SU-DHL-6 (cell line): ENCODE measurements around the gene GALNT15.

Source experiments
- H2AFZ ChIP-seq: fragments of 200-600 bp; sonication (generic); 2 replicates; pipeline ENCODE4 v1.6.1; 2014; ENCODE audit warnings: low read depth, mild to moderate bottlenecking, moderate library complexity, mixed read lengths, antibody characterized with exemption, low read length; ENCODE audit not compliant: severe bottlenecking
- H3F3A ChIP-seq: fragments of 200-600 bp; shearing (Covaris generic); 2 replicates; pipeline ENCODE4 v1.6.0; 2016; ENCODE audit warnings: antibody characterized with exemption, mild to moderate bottlenecking; ENCODE audit not compliant: insufficient read depth
- H3K27ac ChIP-seq: fragments of 200-600 bp; sonication (generic); 2 replicates; pipeline ENCODE4 v1.5.1; 2016; ENCODE audit warnings: low read depth, mild to moderate bottlenecking, low read length, moderate library complexity, mixed read lengths
- H3K27me3 ChIP-seq: fragments of 200-600 bp; sonication (generic), shearing (Covaris generic); 2 replicates; pipeline ENCODE4 v1.6.0; 2014; ENCODE audit warnings: mild to moderate bottlenecking, low read length
- H3K36me3 ChIP-seq: fragments of 200-600 bp; sonication (generic); 2 replicates; pipeline ENCODE4 v1.6.1; 2014; ENCODE audit warnings: mild to moderate bottlenecking, low read length, mixed read lengths
- H3K4me2 ChIP-seq: fragments of 300-600, 200-600 bp; shearing (Covaris generic), sonication (generic); 2 replicates; pipeline ENCODE4 v1.6.0; 2014; ENCODE audit warnings: low read length, low read depth, mild to moderate bottlenecking; ENCODE audit not compliant: poor library complexity, severe bottlenecking
- H3K4me3 ChIP-seq: fragments of 200-600 bp; sonication (generic); 2 replicates; pipeline ENCODE4 v1.5.1; 2014; ENCODE audit warnings: antibody characterized with exemption, low read length, mild to moderate bottlenecking, mixed read lengths; ENCODE audit not compliant: insufficient read depth, poor library complexity, severe bottlenecking
- H3K79me2 ChIP-seq: fragments of 200-600 bp; sonication (generic); 2 replicates; pipeline ENCODE4 v1.6.1; 2014; ENCODE audit warnings: mild to moderate bottlenecking, low read length, moderate library complexity; ENCODE audit not compliant: insufficient read depth
- H3K9ac ChIP-seq: fragments of 200-600 bp; sonication (generic); 2 replicates; pipeline ENCODE4 v1.7.0; 2014; ENCODE audit warnings: mild to moderate bottlenecking, low read length
- H3K9me2 ChIP-seq: fragments of 200-600 bp; sonication (generic); replicated peaks from 2 replicates; pipeline ENCODE4 v1.6.1; 2014; ENCODE audit warnings: low read length; ENCODE audit not compliant: insufficient read depth
- H3K9me3 ChIP-seq: fragments of 200-600 bp; sonication (generic); 2 replicates; pipeline ENCODE4 v1.6.1; 2014; ENCODE audit warnings: low read length, mixed read lengths; ENCODE audit not compliant: insufficient read depth
- H4K20me1 ChIP-seq: fragments of 200-600 bp; sonication (generic); 2 replicates; pipeline ENCODE4 v1.6.1; 2014; ENCODE audit warnings: low read depth, mild to moderate bottlenecking, antibody characterized with exemption, low read length, moderate library complexity, mixed read lengths
- EZH2phosphoT487 ChIP-seq: fragments of 200-600 bp; sonication (generic), shearing (Covaris generic); conservative IDR thresholded peaks from 2 replicates; pipeline ENCODE4 v1.6.1; 2018; ENCODE audit warnings: mild to moderate bottlenecking, antibody characterized with exemption, low read length, moderate library complexity, mixed read lengths
- TF ChIP-seq, protein P1 (sequence below): fragments of 200-600 bp; sonication (generic); IDR thresholded peaks from one replicate; pipeline ENCODE4 v1.5.1; 2017; ENCODE audit warnings: antibody characterized with exemption, mild to moderate bottlenecking, low read length, moderate library complexity; ENCODE audit not compliant: insufficient read depth, poor library complexity, severe bottlenecking

GALNT15 gene

GRCh38 chr3:16177382-16177781 is 2.9 kb downstream of the GALNT15 start:
- Histone ChIP-seq H4K20me1 (no peaks in the 10 kb centered on the region), H3K4me3 (no peak overlapping the region), H2AFZ (no peak overlapping the region), H3K27me3 (no peaks in the 10 kb centered on the region), H3K9me3 (no peaks in the 10 kb centered on the region), H3F3A (no peaks in the 10 kb centered on the region), H3K9me2 (no peaks in the 10 kb centered on the region), H3K4me2 (no peak overlapping the region), H3K79me2 (no peaks in the 10 kb centered on the region), H3K27ac (no peak overlapping the region), H3K9ac (no peak overlapping the region), H3K36me3 (no peaks in the 10 kb centered on the region)
- TF ChIP-seq, protein P1, sequence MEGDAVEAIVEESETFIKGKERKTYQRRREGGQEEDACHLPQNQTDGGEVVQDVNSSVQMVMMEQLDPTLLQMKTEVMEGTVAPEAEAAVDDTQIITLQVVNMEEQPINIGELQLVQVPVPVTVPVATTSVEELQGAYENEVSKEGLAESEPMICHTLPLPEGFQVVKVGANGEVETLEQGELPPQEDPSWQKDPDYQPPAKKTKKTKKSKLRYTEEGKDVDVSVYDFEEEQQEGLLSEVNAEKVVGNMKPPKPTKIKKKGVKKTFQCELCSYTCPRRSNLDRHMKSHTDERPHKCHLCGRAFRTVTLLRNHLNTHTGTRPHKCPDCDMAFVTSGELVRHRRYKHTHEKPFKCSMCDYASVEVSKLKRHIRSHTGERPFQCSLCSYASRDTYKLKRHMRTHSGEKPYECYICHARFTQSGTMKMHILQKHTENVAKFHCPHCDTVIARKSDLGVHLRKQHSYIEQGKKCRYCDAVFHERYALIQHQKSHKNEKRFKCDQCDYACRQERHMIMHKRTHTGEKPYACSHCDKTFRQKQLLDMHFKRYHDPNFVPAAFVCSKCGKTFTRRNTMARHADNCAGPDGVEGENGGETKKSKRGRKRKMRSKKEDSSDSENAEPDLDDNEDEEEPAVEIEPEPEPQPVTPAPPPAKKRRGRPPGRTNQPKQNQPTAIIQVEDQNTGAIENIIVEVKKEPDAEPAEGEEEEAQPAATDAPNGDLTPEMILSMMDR, result no peak
- no peak for TF ChIP-seq EZH2phosphoT487

GRCh38 chr3:16177962-16178627 is 3.6 kb downstream of the GALNT15 start:
- H3K36me3 ChIP-seq, result no peaks in the 10 kb centered on the region
- no peak overlapping the region for H3K9ac ChIP-seq
- no peaks in the 10 kb centered on the region for H3F3A ChIP-seq
- H4K20me1 ChIP-seq, result no peaks in the 10 kb centered on the region
- no peaks in the 10 kb centered on the region for H3K79me2 ChIP-seq
- no peaks in the 10 kb centered on the region for H3K9me3 ChIP-seq
- no peaks in the 10 kb centered on the region for H3K27me3 ChIP-seq
- no peak overlapping the region for H3K4me2 ChIP-seq
- no peak overlapping the region for H2AFZ ChIP-seq
- TF ChIP-seq, protein P1, result peak; percentile 90
- no peak for TF ChIP-seq EZH2phosphoT487
- no peak overlapping the region for H3K27ac ChIP-seq
- no peak overlapping the region for H3K4me3 ChIP-seq
- no peaks in the 10 kb centered on the region for H3K9me2 ChIP-seq

- H3K27me3 ChIP-seq, result no peaks in the 10 kb centered on the region
These were observed 4.1 kb downstream of the GALNT15 start for GRCh38 chr3:16178628-16178988.

More at GRCh38 chr3:16178628-16178988, 4.1 kb downstream of the GALNT15 start:
- Histone ChIP-seq H3K4me3 (no peak overlapping the region), H2AFZ (no peak overlapping the region), H3K9me3 (no peaks in the 10 kb centered on the region), H3F3A (no peaks in the 10 kb centered on the region), H4K20me1 (no peaks in the 10 kb centered on the region), H3K9ac (no peak overlapping the region), H3K27ac (no peak overlapping the region), H3K36me3 (no peaks in the 10 kb centered on the region), H3K4me2 (no peak overlapping the region), H3K79me2 (no peaks in the 10 kb centered on the region), H3K9me2 (no peaks in the 10 kb centered on the region)
- TF ChIP-seq EZH2phosphoT487, result no peak
- TF ChIP-seq, protein P1, result no peak
